22Rv1 (cell line): Measurements from ENCODE around the gene ZEB1.

ENCODE experiments used
- ZFX ChIP-seq: fragments of 450-650 bp; IDR thresholded peaks from 2 replicates; pipeline ENCODE4 v1.6.1; 2017; ENCODE audit warnings: antibody characterized with exemption, borderline replicate concordance
- TF ChIP-seq, protein P1 (sequence below): fragments of 450-650 bp; IDR thresholded peaks from 2 replicates; pipeline ENCODE4 v1.5.1; 2017; ENCODE audit warnings: mild to moderate bottlenecking

DNA sequence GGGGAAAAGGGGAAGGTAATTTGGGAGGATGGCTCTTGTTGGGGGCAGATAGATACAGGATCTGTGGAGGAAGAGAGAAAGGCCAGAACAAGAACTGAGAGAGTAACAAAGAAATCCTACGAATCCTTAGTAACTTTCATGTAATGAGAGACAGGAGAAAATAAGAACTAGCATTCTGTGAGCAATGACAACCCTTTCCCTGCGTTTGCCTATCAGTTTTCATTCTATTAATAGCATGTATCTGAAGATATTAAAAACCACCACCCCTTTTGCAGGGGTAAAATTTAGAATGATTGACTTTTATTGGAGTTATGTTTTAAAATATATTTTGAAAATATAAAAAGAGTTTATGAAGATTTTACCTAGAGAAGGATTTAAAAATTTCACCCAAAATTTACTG, 132.8 kb downstream of the ZEB1 start:
- TF ChIP-seq, protein P1, sequence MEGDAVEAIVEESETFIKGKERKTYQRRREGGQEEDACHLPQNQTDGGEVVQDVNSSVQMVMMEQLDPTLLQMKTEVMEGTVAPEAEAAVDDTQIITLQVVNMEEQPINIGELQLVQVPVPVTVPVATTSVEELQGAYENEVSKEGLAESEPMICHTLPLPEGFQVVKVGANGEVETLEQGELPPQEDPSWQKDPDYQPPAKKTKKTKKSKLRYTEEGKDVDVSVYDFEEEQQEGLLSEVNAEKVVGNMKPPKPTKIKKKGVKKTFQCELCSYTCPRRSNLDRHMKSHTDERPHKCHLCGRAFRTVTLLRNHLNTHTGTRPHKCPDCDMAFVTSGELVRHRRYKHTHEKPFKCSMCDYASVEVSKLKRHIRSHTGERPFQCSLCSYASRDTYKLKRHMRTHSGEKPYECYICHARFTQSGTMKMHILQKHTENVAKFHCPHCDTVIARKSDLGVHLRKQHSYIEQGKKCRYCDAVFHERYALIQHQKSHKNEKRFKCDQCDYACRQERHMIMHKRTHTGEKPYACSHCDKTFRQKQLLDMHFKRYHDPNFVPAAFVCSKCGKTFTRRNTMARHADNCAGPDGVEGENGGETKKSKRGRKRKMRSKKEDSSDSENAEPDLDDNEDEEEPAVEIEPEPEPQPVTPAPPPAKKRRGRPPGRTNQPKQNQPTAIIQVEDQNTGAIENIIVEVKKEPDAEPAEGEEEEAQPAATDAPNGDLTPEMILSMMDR = no peak
- TF ChIP-seq ZFX = no peak
